ENCODE measurements around the gene INHBA.

Gene INHBA

DNA sequence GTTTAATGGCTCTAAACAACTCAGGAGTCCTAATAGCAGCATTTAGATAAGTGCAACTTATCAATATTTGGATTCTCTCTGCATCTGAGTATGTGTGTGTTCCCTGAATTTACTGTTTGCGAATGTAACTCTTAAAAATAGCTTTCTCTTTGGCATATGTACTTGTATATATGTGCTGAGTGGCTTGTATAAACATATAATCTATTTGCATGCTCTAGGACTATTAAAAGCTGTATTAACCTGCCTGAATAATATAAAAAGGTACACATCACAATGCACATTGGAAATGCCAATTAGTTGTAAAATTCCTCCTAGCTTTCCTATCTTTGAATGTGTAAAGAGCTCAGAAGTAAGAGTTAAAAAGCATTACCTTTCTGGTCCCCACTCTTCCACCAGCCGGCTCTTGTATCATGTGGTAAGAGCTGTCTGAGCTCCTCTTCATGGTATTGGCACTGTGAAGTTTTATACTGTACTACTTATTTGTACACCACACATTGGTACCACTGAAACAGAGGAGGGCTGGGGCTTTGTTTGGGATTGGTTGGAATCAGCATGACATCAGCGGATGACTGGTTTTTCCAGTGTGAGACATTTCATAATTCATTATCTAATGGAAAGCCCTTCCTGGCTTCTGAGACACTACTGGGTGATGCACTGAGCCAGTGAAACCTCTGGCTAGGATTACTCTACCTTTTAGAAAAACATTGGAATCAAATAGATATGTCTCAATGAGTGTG lies at the start of gene INHBA:
Gene INHBA, minus strand, starts transcription at position 456 of the 737 bp plus-strand sequence. CDS start 2,716 bp downstream, outside the sequence.
- TF ChIP-seq CTCF (IDR thresholded peaks at IDR 0.05) = no peak

DNA sequence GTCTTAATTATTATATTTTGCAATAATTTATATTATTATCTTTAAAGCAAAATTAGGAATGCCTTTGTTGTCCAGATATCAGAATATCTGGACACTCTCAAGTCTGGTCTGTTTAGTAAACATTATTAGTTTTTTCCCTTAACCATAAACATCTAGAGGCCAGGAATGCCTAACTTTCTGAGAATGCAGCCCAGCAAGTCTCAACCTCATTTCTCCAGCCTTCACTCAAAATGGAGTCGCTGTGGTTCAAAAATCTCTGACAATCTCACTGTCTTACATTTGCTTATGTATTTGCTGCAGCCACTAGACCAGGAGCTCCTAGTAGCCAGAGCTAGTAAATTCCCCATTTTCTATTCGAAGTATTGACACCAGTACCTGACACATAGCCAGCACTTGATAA lies 49.7 kb upstream of the INHBA start:
- TF ChIP-seq CTCF (IDR thresholded peaks at IDR 0.05) = no peak

GRCh38 chr7:41750661-41751540 lies 48.0 kb upstream of the INHBA start:
- TF ChIP-seq CTCF (IDR thresholded peaks at IDR 0.05) = no peak

GRCh38 chr7:41747961-41748360 lies 45.1 kb upstream of the INHBA start:
- TF ChIP-seq CTCF (IDR thresholded peaks at IDR 0.05) = no peak

- no peak for TF ChIP-seq CTCF (IDR thresholded peaks at IDR 0.05)
These were observed 42.6 kb upstream of the INHBA start for GRCh38 chr7:41745451-41745850.

GRCh38 chr7:41744161-41744560 lies 41.3 kb upstream of the INHBA start:
- TF ChIP-seq CTCF (IDR thresholded peaks at IDR 0.05) = no peak

DNA sequence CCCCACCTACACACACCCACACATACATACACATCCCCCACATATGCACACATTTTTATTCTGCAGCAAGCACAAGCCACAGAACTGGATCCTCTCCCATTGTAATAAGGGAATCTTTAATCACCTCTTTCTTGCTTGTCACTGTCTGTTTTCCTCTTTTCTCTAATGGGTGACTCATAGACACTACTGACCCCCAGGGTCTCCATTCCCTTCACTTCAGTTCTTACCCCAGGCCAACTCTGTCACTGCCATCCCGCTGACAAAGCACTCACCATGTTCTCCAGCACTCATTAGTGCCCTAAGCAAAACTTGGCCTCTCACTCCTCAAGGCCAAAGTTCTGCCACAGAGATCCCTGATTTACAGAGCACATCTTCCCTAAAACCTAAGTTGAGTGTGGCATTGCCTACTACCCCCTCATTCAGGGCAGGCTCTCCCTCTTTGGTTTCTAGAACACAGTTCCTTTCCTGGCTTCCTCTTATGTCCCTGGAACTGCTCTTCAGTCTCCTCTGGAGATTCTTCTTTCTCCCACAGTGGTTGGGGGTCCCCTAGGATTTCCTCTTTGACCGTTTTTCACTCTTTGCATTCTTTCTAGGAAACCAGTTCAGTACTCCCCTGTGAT lies 39.6 kb upstream of the INHBA start:
- no peak for TF ChIP-seq CTCF (IDR thresholded peaks at IDR 0.05)

Data from LNCAP (cell line).